H1 (cell line): Measurements from ENCODE around the gene BBS9. TPM values are rescaled to one million over a fixed set of nuclear protein-coding genes. Genes with fewer than 3 reads are reported as not detected.

ENCODE experiments used
- CTBP2 ChIP-seq: IDR thresholded peaks from 2 replicates; pipeline ENCODE4 v1.7.0; 2011; ENCODE audit warnings: borderline replicate concordance, mild to moderate bottlenecking, moderate library complexity, mixed read lengths, low read length; ENCODE audit not compliant: insufficient read depth, insufficient read length
- HDAC6 ChIP-seq: IDR thresholded peaks from one replicate; pipeline ENCODE4 v1.7.1; 2012; ENCODE audit warnings: low read depth, mild to moderate bottlenecking, inconsistent platforms, low read length, moderate library complexity
- POLR2A ChIP-seq, 2 experiments: IDR thresholded peaks; 1 replicate in 1 of 2; 2 replicates in 1 of 2; pipeline ENCODE4 v1.6.1; 2011; ENCODE audit warnings: low read depth in 2 of 2, low read length in 2 of 2, mild to moderate bottlenecking in 2 of 2; ENCODE audit errors: control extremely low read depth in 1 of 2
- RBBP5 ChIP-seq: IDR thresholded peaks from 2 replicates; pipeline ENCODE4 v1.7.1; 2012; ENCODE audit warnings: low read depth, mild to moderate bottlenecking, inconsistent platforms, low read length, moderate library complexity, borderline replicate concordance
- RFX5 ChIP-seq: IDR thresholded peaks from 2 replicates; pipeline ENCODE4 v1.6.1; 2011; ENCODE audit warnings: low read depth, low read length, improper control_type of control experiment, borderline replicate concordance
- polyA plus RNA-seq, 7 experiments: library from polyadenylated mRNA; depleted of rRNA in 3 of 7; stranded (reverse) in 5 of 7; unstranded in 2 of 7; fragments of >200 nt in 5 of 7; fragments of 200-250 nt in 2 of 7; gene quantifications; 1 replicate in 5 of 7; 2 replicates in 1 of 7; 4 replicates in 1 of 7; pipeline versions ENCODE4 v1.2.1 to v1.2.3, GENCODE V29; 2011 to 2013; ENCODE audit warnings: missing spikeins in 2 of 7, mixed read lengths in 2 of 7
- total RNA-seq: library from RNA; stranded (reverse); fragmentation: NEBNext Ultra II Directional; extraction: Animal tissue kit (Norgen Biotek cat#: 25700); gene quantifications from 2 replicates; pipeline ENCODE4 v1.2.1, GENCODE V29; 2021
- TF ChIP-seq, protein P1 (sequence below): IDR thresholded peaks from 2 replicates; pipeline ENCODE4 v1.6.1; 2011; ENCODE audit warnings: low read length, improper control_type of control experiment

The BBS9 gene
- total and polyA plus RNA-seq, 2 of the 8 experiments (the other 6 are each of a cell fraction or from before 2014, with no cell fraction given): 22.3 to 37.0 TPM

DNA sequence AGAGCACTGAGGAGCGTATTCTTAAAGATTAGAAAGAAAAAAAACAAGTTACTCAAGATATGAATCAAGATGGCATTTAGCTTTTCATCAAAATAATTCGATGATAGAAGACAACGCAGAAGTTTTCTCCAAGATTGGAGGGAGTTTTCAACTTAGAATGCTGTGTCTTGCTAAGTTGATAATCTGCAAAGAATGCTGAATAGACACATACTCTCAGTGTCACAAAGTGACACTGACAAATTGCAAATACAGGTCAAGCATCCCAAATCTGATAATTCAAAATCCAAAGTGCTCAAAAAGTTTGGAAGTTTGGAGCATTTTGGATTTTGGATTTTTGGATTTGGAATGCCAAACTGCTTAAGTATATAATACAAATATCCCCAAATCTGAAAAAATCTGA lies 243.8 kb downstream of the BBS9 start (continued):
- TF ChIP-seq, protein P1, sequence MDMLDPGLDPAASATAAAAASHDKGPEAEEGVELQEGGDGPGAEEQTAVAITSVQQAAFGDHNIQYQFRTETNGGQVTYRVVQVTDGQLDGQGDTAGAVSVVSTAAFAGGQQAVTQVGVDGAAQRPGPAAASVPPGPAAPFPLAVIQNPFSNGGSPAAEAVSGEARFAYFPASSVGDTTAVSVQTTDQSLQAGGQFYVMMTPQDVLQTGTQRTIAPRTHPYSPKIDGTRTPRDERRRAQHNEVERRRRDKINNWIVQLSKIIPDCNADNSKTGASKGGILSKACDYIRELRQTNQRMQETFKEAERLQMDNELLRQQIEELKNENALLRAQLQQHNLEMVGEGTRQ: no peak
- TF ChIP-seq POLR2A (IDR thresholded peaks at IDR 0.05; ENCODE audit: control extremely low read depth in 1 of 2, low read depth in 2 of 2, low read length in 2 of 2) (no peak), RBBP5 (no peak), HDAC6 (no peak), RFX5 (no peak), CTBP2 (no peak)
- TF ChIP-seq, all 59 proteins: peak for 0
